ENCODE data around the gene PEAK1.

DNA sequence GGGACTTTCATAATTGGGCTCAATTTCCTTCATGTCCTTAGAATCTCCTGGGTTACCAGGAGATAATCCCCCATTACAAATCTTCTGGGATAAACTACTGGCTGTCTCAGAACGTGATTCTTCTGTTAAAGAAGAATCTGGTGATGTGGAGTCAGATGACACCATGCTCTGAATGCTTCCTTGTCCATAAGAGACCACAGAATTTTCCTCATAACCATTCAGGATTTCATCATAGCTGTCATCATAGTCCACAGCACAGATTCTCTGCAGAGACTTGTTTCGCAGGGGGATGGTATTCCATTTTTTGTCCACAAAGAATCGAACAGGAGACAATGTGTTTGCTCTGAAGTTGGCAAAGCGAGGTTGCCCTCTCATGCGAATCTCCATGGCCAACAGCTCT, 239.1 kb downstream of the PEAK1 start:
- no peak for TF ChIP-seq RFX5 (IDR thresholded peaks at IDR 0.05)
- TF ChIP-seq, protein P1, sequence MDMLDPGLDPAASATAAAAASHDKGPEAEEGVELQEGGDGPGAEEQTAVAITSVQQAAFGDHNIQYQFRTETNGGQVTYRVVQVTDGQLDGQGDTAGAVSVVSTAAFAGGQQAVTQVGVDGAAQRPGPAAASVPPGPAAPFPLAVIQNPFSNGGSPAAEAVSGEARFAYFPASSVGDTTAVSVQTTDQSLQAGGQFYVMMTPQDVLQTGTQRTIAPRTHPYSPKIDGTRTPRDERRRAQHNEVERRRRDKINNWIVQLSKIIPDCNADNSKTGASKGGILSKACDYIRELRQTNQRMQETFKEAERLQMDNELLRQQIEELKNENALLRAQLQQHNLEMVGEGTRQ (IDR thresholded peaks at IDR 0.05) = no peak
- TF ChIP-seq, protein P2, sequence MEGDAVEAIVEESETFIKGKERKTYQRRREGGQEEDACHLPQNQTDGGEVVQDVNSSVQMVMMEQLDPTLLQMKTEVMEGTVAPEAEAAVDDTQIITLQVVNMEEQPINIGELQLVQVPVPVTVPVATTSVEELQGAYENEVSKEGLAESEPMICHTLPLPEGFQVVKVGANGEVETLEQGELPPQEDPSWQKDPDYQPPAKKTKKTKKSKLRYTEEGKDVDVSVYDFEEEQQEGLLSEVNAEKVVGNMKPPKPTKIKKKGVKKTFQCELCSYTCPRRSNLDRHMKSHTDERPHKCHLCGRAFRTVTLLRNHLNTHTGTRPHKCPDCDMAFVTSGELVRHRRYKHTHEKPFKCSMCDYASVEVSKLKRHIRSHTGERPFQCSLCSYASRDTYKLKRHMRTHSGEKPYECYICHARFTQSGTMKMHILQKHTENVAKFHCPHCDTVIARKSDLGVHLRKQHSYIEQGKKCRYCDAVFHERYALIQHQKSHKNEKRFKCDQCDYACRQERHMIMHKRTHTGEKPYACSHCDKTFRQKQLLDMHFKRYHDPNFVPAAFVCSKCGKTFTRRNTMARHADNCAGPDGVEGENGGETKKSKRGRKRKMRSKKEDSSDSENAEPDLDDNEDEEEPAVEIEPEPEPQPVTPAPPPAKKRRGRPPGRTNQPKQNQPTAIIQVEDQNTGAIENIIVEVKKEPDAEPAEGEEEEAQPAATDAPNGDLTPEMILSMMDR (IDR thresholded peaks at IDR 0.05) = no peak
- no peak for TF ChIP-seq HDAC2 (IDR thresholded peaks at IDR 0.05)
- TF ChIP-seq ZC3H11A (IDR thresholded peaks at IDR 0.05) = no peak
- TF ChIP-seq BHLHE40 (IDR thresholded peaks at IDR 0.05; ENCODE audit: low read depth, low read length) = no peak
- TF ChIP-seq MAZ (IDR thresholded peaks at IDR 0.05; ENCODE audit: borderline replicate concordance, low read depth, low read length) = no peak
- no peak for TF ChIP-seq CHD4 (IDR thresholded peaks at IDR 0.05; ENCODE audit: borderline replicate concordance)
- TF ChIP-seq CEBPB (IDR thresholded peaks at IDR 0.05) = no peak
- no peak for TF ChIP-seq ZSCAN20 (CRISPR knock-in tag; IDR thresholded peaks at IDR 0.05)

Measured in A549 (cell line).